ENCODE measurements around the gene SYNPR. TPM values are rescaled to one million over a fixed set of nuclear protein-coding genes. Genes with fewer than 3 reads are reported as not detected.

SYNPR gene
- polyA plus RNA-seq, 1 experiment: not detected

DNA sequence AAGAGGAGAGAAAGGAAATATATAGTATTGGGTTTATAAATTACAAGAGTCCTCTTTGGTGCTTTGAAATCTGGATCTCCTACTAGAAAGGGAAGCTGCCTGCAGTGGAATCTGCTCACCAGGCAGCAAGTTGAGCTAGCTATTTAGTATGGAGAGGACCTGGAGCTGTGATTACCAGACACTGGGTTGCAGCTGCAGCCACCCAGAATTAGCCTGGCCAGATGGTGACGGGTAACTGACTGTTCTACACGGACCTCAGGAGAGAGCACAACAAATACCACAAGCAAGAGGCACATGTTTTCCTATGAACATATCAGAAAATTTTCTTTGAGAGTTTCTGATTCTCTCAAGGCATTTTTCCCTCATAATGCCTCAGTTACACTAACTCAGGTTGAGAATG is 46.5 kb downstream of the SYNPR start:
- CTCF ChIA-PET: no interaction called here
- TF ChIP-seq, protein P1, sequence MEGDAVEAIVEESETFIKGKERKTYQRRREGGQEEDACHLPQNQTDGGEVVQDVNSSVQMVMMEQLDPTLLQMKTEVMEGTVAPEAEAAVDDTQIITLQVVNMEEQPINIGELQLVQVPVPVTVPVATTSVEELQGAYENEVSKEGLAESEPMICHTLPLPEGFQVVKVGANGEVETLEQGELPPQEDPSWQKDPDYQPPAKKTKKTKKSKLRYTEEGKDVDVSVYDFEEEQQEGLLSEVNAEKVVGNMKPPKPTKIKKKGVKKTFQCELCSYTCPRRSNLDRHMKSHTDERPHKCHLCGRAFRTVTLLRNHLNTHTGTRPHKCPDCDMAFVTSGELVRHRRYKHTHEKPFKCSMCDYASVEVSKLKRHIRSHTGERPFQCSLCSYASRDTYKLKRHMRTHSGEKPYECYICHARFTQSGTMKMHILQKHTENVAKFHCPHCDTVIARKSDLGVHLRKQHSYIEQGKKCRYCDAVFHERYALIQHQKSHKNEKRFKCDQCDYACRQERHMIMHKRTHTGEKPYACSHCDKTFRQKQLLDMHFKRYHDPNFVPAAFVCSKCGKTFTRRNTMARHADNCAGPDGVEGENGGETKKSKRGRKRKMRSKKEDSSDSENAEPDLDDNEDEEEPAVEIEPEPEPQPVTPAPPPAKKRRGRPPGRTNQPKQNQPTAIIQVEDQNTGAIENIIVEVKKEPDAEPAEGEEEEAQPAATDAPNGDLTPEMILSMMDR (IDR thresholded peaks at IDR 0.05; ENCODE audit: insufficient read depth, low read depth, low read length): no peak
- no peak overlapping the region for H3K4me3 ChIP-seq (ENCODE audit: low read depth, low read length)
- no peak for DNase-seq (ENCODE audit: low read depth)
- H3K27me3 ChIP-seq (ENCODE audit: control insufficient read depth, insufficient read depth, low read length): no peaks in the 10 kb centered on the region
- POLR2A ChIA-PET: no interaction called here
- no peaks in the 10 kb centered on the region for H3K36me3 ChIP-seq (ENCODE audit: control insufficient read depth, insufficient read depth, low read length)

DNA sequence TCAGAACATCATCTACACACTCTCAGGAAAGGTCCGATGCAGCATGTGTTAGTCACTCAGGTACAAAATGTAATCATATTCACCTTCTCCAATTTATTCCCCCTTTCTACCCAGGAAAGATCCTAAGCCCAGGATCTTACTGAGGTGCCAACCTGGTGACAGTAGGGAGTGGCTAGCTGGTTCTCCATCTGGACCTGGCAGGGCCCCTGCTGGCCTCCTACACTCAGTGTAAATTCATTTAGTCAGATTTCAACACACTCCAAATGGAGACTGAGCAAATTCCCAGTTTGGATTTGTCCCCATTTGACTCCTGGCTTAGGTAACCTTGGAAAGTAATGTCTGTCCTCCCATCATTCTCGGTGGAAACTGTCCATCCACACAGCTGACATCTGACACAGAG is 47.3 kb downstream of the SYNPR start:
- POLR2A ChIA-PET: no interaction called here
- Histone ChIP-seq H3K27me3 (ENCODE audit: control insufficient read depth, insufficient read depth, low read length) (no peaks in the 10 kb centered on the region), H3K4me3 (ENCODE audit: low read depth, low read length) (no peak overlapping the region), H3K36me3 (ENCODE audit: control insufficient read depth, insufficient read depth, low read length) (no peaks in the 10 kb centered on the region)
- DNase-seq (ENCODE audit: low read depth): no peak
- CTCF ChIA-PET: no interaction called here
- TF ChIP-seq, protein P1 (IDR thresholded peaks at IDR 0.05; ENCODE audit: insufficient read depth, low read depth, low read length): no peak

DNA sequence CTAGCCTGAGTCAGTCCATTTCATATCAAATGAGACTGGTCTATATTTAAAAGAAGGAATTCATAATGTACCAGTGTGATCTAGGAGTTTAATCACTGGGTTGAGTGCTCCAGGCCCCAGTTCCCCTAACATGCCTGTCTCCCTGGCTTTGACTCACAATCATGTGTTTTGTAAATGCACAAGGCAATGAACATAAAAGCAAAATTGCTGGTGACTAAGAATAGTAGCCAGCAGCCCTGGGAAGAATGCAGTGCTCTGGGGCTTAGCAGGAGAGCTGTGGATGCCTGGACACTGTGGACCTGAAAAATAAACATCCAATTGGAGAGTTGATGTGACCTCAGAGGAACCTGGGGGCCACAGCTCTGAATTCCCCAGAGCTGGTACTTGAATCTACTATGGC is 50.3 kb downstream of the SYNPR start:
- peak; percentile 38 for DNase-seq (ENCODE audit: low read depth)
- Histone ChIP-seq H3K36me3 (ENCODE audit: control insufficient read depth, insufficient read depth, low read length) (no peaks in the 10 kb centered on the region), H3K4me3 (ENCODE audit: low read depth, low read length) (no peak overlapping the region), H3K27me3 (ENCODE audit: control insufficient read depth, insufficient read depth, low read length) (0 out of 2 replicates have a peak, but pooled peaks cover 2% of the 10 kb centered on the region)
- TF ChIP-seq, protein P1 (IDR thresholded peaks at IDR 0.05; ENCODE audit: insufficient read depth, low read depth, low read length): no peak
- ChIA-PET POLR2A (no interaction called here), CTCF (no interaction called here)

DNA sequence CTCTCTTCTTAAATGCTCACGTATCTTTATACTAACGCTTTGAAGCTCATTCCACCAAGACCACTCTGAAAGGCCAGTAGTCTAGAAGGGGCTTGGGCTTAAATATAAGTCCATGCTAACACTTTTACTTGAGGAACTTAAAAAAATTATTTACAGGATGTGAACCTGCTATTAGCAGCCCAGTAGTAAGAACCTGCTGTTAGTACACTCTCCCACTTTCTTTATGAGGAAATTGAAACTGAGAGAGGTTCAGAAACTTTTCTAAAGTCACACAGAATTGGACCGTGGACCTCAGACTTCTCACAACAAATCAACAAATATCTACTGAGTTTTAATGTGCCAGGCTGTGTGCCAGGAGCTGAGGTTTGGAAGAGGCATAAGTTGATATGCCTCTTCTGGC is 53.4 kb downstream of the SYNPR start:
- no peaks in the 10 kb centered on the region for H3K36me3 ChIP-seq (ENCODE audit: control insufficient read depth, insufficient read depth, low read length)
- TF ChIP-seq, protein P1 (IDR thresholded peaks at IDR 0.05; ENCODE audit: insufficient read depth, low read depth, low read length): no peak
- CTCF ChIA-PET: no interaction called here
- H3K27me3 ChIP-seq (ENCODE audit: control insufficient read depth, insufficient read depth, low read length): 0 out of 2 replicates have a peak, but pooled peaks cover 2% of the 10 kb centered on the region
- DNase-seq (ENCODE audit: low read depth): no peak
- H3K4me3 ChIP-seq (ENCODE audit: low read depth, low read length): no peak overlapping the region
- POLR2A ChIA-PET: no interaction called here

DNA sequence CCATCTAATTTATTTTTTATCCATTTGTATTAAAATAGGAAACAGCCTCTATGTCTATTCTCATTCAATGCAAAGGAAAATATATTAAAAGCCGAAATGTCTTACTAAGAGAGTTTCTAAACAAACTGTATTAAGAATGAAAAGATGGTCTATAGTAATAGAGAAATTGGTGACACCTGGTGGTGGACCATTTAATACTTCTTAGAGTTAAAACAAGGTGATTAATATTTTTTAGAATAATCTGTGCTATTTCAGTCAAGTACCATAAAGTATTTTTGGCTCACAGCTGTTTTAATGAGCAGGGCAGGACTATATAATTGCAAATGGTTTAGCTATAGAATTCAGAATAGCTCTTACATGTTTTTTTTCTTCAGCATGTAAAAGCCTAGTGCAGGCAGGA is 55.7 kb downstream of the SYNPR start:
- H3K36me3 ChIP-seq (ENCODE audit: control insufficient read depth, insufficient read depth, low read length): no peaks in the 10 kb centered on the region
- CTCF ChIA-PET: interaction anchor here (1.3 to 1.9 kb wide), 3 partner anchors 9 to 711 kb away, joined by 4 to 7 read pairs (median 5); no protein-coding TSS in a partner anchor
- POLR2A ChIA-PET: no interaction called here
- TF ChIP-seq, protein P1 (IDR thresholded peaks at IDR 0.05; ENCODE audit: insufficient read depth, low read depth, low read length): 0 out of 2 replicates have a peak, but pooled peaks have one; percentile 12
- 0 out of 2 replicates have a peak, but pooled peaks cover 2% of the 10 kb centered on the region for H3K27me3 ChIP-seq (ENCODE audit: control insufficient read depth, insufficient read depth, low read length)
- no peak for DNase-seq (ENCODE audit: low read depth)
- H3K4me3 ChIP-seq (ENCODE audit: low read depth, low read length): no peak overlapping the region
